Fibroblast of skin of right biceps (primary cell): ENCODE results near the gene BAG1.

Experiments
- DNase-seq: peaks from one replicate; pipeline ENCODE4 v3.0.0-alpha.2; 2013

BAG1 gene

DNA sequence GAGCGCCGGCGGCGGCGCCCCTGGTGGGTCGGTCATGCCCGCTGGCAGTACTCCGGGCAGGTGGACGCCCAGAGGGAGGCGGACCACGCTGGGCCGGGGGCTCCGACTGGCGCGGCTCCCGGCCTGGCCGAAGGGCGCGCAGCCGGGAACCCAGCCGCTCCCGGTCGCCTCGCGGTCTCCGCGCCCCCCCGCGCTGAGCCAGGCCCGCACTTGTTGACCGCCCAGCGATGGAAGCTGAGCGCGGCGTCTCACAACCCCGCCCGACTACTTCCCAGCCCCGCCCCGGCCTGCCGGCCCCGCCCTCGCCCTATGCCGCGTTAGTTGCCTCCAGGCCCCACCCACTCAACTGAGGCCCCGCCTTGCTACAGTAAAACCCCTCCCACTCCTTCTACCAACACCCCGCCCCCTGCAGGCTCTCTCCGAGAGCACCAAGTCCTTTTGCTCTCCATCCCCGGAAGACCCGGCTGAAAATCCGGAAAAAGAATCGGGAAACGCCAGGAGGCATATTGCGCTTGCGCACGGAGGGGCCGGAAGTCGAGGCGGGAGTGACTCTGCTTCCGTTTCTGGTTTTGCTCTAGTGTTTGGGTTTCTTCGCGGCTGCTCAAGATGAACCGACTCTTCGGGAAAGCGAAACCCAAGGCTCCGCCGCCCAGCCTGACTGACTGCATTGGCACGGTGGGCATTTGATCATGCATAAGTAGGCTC is at the start of gene BAG1, which contains the start of gene CHMP5:
Gene BAG1 (minus strand): TSS at position 236 of the 705 bp plus-strand sequence.
Gene CHMP5 (plus strand): TSS at position 577 of the 705 bp plus-strand sequence. CDS start 30 bp downstream, at position 607.
- DNase-seq, result peak; percentile 99

- DNase-seq, result no peak
Measured at GRCh38 chr9:33311953-33312352, 47.4 kb upstream of the BAG1 start.

GRCh38 chr9:33310748-33311147 is 46.2 kb upstream of the BAG1 start:
- no peak for DNase-seq

- DNase-seq, result no peak
Measured at GRCh38 chr9:33309903-33310302, 45.4 kb upstream of the BAG1 start.

- DNase-seq, result no peak
Measured at GRCh38 chr9:33307067-33307466, 42.6 kb upstream of the BAG1 start.

DNA sequence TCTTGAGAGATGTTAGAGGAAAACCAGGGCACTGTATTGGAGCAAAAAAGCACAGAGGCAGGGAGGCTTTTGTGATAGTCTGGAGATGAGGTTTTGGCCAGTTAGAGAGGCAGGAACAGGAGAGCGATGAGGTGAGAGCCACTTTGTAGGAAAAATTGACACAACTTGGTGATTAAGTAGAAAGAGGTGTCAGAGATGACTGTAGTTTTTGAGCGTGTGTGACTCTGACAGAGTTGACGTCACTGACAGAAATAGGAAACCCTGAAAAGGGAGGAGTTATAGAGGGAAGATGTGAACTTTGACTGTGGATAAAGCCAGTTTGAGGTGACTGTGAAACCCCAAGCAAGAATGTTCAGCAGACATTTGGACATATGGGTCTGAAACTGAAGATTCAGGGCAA is 41.5 kb upstream of the BAG1 start:
- DNase-seq, result no peak

DNA sequence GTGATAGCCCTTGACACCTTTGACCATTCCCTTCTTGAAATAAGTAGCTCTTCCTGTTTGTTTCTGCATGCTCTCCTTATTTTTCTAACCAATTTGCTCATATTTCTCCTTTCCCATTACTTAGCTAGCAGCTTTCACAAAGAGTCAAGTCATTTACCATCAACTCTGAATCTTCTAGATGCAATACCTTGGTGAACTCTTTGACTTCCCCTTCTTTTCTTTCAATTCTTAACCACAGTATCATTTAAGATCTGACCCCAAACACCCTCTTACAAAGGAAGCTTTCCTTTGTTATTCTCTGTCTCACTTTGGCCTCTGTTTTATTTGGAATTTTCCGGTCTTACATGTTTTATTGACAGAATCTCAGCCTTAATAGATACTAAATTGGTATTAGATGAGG is 39.9 kb upstream of the BAG1 start:
- no peak for DNase-seq

DNA sequence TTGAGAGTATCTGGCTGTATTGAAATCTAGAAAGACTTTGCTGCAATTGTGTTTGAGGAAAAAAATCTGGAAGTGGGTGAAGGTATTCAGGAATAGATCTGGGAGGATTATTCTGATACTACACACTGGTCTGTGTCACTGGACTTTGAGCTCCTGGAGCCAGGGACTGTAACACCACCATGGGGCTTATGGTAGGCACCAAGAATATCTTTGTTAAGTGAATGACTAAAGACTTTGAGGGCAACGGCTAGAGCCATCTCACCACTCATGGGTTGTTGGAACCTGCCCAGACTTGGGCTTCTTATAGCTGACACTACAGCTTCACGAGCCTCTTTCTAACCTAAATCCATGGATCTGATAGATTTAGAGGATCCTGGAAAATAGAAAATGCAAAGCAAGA is 36.0 kb upstream of the BAG1 start:
- no peak for DNase-seq

DNA sequence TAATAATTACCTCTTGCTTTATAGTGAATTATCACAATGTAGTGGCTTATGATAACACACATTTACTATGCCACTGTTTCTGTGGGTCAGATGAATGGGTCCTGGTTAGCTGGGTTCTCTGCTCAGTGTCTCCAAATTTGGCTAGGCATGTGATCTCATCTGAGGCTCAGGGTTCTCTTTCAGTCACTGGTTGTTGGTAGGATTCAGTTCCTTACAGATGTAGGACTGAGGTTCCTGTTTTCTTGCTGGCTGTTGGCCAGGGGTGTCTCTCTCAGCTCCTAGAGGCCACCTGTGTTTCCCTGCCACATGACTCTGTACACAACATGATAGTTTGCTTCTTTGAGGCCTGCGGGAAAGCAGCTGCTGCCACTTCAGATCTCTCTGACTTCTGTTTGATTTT is 32.9 kb upstream of the BAG1 start:
- DNase-seq, result no peak

- DNase-seq, result no peak
Measured at GRCh38 chr9:33295571-33295970, 31.1 kb upstream of the BAG1 start.

DNA sequence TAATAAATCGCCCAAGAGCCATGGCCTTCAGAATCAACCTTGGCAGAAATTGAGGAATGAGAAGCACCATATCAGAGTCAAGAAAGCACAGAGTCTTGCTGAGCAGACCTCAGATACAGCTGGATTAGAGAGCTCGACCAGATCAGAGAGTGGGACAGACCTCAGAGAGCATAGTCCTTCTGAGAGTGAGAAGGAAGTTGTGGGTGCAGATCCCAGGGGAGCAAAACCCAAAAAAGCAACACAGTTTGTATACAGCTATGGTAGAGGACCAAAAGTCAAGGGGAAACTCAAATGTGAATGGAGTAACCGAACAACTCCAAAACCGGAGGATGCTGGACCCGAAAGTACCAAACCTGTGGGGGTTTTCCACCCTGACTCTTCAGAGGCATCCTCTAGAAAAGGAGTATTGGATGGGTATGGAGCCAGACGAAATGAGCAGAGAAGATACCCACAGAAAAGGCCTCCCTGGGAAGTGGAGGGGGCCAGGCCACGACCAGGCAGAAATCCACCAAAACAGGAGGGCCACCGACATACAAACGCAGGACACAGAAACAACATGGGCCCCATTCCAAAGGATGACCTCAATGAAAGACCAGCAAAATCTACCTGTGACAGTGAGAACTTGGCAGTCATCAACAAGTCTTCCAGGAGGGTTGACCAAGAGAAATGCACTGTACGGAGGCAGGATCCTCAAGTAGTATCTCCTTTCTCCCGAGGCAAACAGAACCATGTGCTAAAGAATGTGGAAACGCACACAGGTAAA is 30.3 kb upstream of the BAG1 start:
- no peak for DNase-seq

GRCh38 chr9:33293782-33294181 is 29.3 kb upstream of the BAG1 start:
- no peak for DNase-seq

DNA sequence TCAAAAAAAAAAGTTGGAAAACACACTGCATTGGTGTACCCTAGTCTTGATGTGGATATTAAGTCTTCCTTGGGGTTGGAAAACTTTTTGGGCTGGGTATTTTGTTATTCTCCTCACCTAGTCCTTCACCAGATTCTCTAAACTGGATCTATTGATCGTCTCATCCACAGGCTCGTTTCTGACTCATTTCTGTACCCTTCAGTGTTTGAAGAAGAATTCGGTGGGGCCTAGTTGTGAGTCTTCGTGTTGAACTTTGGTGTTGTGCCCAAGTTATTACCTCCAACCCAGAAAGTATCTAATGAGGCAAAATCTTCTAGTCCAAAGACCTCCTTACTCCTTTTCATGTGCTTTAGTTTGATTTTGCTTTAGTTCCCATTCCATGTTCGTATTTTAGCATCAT is 27.4 kb upstream of the BAG1 start:
- no peak for DNase-seq

- DNase-seq, result no peak
Measured at GRCh38 chr9:33291031-33291397, 26.5 kb upstream of the BAG1 start.

DNA sequence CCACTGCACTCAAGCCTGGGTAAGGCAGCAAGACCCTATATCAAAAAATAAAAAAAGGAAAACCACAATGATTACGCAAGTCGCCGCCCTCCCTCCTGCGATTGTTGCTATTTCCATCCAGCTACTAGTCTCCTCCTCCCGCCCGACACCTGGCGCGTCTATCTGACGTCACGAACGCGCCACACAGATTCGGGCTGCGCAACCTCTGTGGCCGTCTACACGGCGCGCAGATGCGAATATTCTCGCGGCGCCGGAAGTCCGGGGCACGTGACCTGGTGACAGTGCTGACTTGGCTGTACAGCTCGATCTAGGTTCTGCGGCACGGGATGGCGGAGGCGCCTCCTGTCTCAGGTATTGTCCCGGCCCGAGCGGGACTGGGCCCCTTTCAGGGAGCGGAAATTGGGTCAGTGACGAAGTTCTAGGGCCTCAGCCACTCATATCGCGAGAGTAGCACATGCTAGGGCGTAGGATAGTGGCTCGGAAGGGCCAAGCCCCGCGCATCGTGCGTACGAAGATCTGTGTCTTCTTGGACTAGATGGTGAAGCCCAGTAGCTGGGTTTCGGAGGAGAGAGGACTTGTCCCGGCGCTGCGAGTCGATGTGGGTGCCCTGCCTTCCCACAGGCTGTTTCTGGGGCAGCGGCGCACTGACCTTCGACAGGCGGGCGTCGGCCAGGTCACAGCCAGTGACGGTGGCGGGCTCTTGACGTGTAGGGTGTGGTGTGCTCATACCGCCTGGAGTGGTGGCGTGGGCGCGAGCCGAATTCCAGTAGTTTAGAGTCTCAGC is 25.9 kb upstream of the BAG1 start, which contains the start of gene NFX1:
Gene NFX1 (plus strand): TSS at position 270 of the 784 bp plus-strand sequence. CDS start 57 bp downstream, at position 327.
- DNase-seq, result peak; percentile 99

DNA sequence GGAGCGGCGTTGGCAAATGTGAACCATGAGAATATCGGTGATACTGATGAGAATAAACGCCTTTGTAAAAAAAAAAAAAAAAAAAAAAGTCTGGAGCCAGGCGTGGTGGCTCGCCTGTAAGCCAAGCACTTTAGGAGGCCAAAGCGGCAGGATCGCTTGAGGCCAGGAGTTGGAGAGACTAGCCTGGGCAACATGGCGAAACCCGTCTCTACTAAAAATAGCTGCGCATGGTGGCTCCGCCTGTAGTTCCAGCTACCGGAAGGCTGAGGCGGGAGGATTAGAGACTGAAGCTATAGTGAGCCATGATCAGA is 25.4 kb upstream of the BAG1 start:
- no peak for DNase-seq

DNA sequence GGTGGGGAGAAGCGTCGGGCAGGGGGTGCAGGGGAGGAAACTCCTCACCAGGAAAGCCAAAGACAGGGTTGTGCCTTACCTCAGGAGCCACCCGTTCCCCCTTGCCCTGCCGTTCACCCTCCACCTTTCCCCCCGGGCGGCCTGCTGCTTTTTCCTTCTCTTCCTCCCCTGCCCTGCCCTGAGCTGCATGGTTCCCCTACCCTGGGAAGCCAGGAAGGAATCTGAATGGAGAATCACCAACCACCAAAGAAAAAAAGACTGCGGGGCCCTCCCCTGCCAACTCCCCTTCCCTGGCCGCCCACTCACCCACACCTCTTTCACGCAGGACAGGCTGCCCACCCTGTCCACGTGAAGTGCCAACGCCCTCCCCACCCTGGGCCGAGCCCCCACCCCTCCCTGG is 25.0 kb upstream of the BAG1 start:
- DNase-seq, result peak; percentile 7

DNA sequence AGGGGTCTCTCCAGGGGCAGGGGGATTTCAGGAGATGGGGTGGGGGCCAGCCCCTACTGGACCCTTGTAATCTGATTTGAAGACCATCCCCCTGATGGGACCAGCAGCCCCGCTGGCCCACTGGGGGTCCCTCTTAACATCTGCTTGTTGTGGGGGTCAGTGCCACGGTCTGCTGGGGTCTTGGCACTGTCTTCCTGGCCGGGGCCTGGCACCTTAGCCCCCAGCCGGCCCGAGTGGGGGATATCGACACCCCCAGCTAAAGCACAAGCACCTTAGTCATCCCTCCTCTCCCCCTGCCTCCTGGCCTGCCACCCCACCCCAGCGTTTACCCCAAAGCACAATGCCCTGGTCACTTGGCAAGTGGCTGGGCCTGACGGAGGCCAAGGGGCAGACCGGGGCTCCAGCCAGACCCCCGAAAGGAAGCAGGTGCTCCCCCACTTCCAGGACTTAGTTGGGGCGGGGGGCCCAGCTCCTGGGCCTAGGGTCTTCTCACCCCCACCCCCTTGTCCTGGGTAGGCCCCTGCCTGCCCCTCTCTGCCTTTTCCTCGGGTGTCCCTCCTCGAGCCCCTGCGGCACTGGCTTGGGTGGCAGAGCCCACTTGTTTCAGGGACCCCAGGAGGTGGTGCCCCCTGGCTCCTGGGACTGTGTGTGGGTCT is 24.4 kb upstream of the BAG1 start:
- DNase-seq, result no peak

DNA sequence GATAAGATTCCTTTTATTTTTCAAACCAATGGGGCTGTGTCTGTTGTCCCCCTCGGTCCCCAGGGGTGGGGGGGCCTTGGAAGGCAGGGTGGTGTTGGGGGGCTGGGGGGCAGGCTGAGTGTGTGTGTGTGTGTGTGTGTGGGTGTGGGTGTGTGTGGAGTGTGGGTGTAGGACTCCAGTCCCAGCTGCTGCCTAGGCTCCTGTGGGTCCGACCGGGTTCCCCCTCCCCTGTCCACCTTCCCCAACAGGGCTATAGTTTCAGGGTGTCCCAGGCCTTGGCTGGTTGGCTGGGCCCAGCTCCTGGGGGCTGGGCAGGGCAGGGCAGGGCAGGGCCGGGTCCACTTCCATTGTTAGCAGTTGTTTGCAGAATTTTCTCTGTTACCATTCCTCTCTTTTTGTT is 23.7 kb upstream of the BAG1 start:
- no peak for DNase-seq

DNA sequence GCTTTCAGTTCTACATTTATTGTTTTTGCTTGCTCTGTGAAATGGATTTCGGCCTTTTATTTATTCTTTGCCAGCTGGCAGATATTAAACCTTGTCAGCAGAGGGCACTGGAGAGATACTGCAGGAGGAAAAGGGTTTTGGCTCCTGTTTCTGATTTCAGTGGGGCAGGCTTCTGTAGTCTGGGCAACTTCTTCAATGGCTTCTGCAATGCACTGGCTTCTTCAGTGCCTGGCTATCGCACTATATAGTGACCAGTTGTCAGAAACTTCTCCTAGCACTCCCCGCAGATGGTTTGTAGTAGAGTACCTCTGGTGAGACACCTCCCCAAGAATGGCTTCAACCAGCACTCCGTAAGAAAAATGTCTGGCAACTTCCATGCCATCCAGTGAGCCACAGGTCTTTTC is 22.6 kb upstream of the BAG1 start:
- DNase-seq, result peak; percentile 65

- no peak for DNase-seq
Measured at GRCh38 chr9:33285502-33285901, 21.0 kb upstream of the BAG1 start.

DNA sequence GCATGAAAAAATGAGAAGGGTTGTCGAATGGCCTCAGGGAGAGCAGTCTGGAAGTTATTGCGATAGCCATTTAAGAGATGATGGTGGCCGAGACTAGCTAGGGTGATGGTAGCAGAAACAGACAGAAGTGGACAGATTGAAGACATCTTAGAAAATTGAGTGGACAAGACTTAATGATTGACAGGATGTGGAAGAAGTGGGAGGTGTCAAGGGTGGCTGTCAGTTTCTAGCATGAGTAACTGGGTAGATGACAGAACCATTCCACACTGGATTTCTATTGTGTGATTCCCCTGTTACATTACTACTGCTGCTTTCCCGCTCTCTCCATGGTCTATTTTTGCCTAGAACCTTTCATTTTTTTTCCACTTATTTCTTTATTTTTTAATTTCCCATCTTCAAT is 13.0 kb upstream of the BAG1 start:
- no peak for DNase-seq

- DNase-seq, result no peak
Measured at GRCh38 chr9:33273972-33274328, 9.4 kb upstream of the BAG1 start.
